ENCODE measurements around the gene PIK3R3. TPM values are rescaled to one million over a fixed set of nuclear protein-coding genes. Genes with fewer than 3 reads are reported as not detected.

The PIK3R3 gene
- polyA plus RNA-seq, 1 donor (not counting 4 experiments of a cell fraction or from before 2014, with no cell fraction given), result 11.9 TPM

DNA sequence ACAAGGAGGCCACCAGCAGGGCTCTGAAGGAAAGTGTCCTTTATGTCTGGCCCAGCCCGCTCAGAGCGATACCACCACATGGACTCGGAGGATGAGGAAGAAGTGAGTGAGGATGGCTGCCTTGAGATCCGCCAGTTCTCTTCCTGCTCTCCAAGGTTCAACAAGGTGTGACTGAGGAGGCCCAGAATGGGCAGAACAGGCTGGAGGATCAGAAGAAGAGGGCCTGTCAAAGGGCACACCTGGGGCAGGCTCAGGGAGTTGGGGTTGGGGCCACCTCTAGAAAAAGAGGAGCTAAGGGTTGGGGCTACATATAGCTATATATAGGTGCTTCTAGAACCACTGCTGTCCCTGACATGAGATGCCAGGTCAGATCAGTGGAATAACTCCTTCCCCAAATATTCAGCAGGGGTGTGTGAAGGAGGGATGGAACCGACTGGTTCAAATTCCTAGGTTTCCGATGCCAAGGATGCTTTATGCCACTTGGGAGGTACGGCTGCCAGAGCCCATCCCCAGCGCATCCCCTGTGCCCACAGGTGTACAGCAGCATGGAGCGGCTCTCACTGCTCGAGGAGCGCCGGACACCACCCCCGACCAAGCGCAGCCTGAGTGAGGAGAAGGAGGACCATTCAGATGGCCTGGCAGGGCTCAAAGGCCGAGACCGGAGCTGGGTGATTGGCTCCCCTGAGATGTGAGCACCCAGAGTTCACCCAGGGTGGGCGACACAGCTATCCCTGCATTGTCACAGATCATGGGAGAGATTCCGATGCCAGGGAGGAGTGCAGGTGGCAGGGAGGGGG, 102.2 kb downstream of the PIK3R3 start:
- Histone ChIP-seq H3K4me2 (ENCODE audit: control insufficient read depth, extremely low read depth, insufficient read depth, low read depth, low read length) (no peak overlapping the region), H3K36me3 (ENCODE audit: control insufficient read depth in 2 of 2, extremely low read depth in 1 of 2, insufficient read depth in 2 of 2, low read length in 2 of 2) (peaks cover 4 to 11% of the 10 kb centered on the region in 2 experiments), H3K27ac (ENCODE audit: control insufficient read depth, insufficient read depth, low read length) (no peak overlapping the region), H3K4me1 (ENCODE audit: control insufficient read depth, extremely low read depth, insufficient read depth, low read length) (no peaks in the 10 kb centered on the region), H4K20me1 (ENCODE audit: control insufficient read depth, extremely low read depth, insufficient read depth, low read length) (no peaks in the 10 kb centered on the region), H3K79me2 (ENCODE audit: control insufficient read depth, insufficient read depth, low read length) (no peaks in the 10 kb centered on the region), H3K9me3 (ENCODE audit: control insufficient read depth, low read depth, low read length) (no peaks in the 10 kb centered on the region), H3K27me3 (ENCODE audit: control insufficient read depth, extremely low read depth, insufficient read depth, low read length) (no peaks in the 10 kb centered on the region), H3K9me1 (ENCODE audit: control insufficient read depth, extremely low read depth, insufficient read depth, low read length) (no peaks in the 10 kb centered on the region), H2AFZ (ENCODE audit: control insufficient read depth, low read length) (no peak overlapping the region), H3K4me3 (ENCODE audit: control insufficient read depth in 2 of 3, extremely low read depth in 1 of 3, insufficient read depth in 2 of 3, low read depth in 1 of 3, low read length in 3 of 3) (no peak overlapping the region), H3K9ac (ENCODE audit: control insufficient read depth, extremely low read depth, insufficient read depth, low read length) (no peak overlapping the region)
- TF ChIP-seq EZH2 (IDR thresholded peaks at IDR 0.05; ENCODE audit: low read length), result no peak
- TF ChIP-seq, protein P1, sequence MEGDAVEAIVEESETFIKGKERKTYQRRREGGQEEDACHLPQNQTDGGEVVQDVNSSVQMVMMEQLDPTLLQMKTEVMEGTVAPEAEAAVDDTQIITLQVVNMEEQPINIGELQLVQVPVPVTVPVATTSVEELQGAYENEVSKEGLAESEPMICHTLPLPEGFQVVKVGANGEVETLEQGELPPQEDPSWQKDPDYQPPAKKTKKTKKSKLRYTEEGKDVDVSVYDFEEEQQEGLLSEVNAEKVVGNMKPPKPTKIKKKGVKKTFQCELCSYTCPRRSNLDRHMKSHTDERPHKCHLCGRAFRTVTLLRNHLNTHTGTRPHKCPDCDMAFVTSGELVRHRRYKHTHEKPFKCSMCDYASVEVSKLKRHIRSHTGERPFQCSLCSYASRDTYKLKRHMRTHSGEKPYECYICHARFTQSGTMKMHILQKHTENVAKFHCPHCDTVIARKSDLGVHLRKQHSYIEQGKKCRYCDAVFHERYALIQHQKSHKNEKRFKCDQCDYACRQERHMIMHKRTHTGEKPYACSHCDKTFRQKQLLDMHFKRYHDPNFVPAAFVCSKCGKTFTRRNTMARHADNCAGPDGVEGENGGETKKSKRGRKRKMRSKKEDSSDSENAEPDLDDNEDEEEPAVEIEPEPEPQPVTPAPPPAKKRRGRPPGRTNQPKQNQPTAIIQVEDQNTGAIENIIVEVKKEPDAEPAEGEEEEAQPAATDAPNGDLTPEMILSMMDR (optimal IDR thresholded peaks at IDR 0.05 in 1 of 3, IDR thresholded peaks at IDR 0.05 in 1 of 3, conservative IDR thresholded peaks at IDR 0.05 in 1 of 3; ENCODE audit: extremely low read depth in 1 of 3, insufficient read depth in 2 of 3, low read length in 3 of 3), result no peak
- no peak for DNase-seq (ENCODE audit: low read depth, low spot score)
- dilution Hi-C loops (cut with MboI; ENCODE audit: extremely low pct_ligation_motif_present, low sequenced_read_pairs), result loop anchor here (25.0 kb wide), 1 partner anchor 157 kb away; the partner anchor contains the start of genes P3R3URF, POMGNT1 and TSPAN1
- FAIRE-seq, result no peak

DNA sequence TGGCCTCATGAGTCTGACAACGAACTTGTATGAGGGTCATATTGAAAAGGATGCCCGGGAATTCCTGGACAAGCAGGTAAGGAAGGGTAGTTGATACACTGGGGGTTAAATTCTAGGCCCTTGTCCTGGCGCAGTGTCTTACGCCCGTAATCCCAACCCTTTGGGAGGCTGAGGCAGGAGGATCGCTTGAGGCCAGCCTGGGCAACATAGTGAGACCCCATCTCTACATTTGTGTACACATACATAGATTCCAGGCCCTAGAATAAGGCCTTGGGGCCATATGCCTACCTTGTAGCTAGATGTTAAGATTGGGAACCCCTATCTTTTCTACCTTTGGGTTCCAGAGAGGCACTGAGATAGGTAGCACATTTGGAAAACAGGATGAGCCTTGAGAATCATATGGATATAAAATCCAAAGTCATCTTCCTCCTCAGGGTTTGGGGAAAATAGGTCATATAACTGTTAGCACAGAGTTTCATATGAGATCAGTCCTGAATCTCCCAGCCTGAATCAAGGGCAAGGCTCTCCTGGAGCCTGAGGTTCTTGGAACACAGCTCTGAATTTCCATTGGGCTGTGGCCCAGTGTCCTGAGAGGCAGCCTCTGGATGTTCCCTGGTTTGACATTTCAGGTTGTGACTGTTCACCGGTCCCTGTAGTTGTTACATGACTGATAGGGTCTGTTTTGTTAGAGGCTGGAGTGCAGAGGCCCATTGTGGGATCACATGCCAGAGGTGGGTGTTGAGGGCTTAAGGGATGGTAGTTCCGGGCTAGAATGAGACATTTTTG, 104.4 kb downstream of the PIK3R3 start:
- H3K9ac ChIP-seq (ENCODE audit: control insufficient read depth, extremely low read depth, insufficient read depth, low read length), result no peak overlapping the region
- H3K36me3 ChIP-seq (ENCODE audit: control insufficient read depth in 2 of 2, extremely low read depth in 1 of 2, insufficient read depth in 2 of 2, low read length in 2 of 2), result peaks cover 8 to 16% of the 10 kb centered on the region in 2 experiments
- dilution Hi-C loops (cut with MboI; ENCODE audit: extremely low pct_ligation_motif_present, low sequenced_read_pairs), result loop anchor here (25.0 kb wide), 1 partner anchor 159 kb away; the partner anchor contains the start of genes P3R3URF, POMGNT1 and TSPAN1
- H3K4me1 ChIP-seq (ENCODE audit: control insufficient read depth, extremely low read depth, insufficient read depth, low read length), result no peaks in the 10 kb centered on the region
- DNase-seq (ENCODE audit: low read depth, low spot score) (no peak), FAIRE-seq (no peak)
- H3K4me3 ChIP-seq (ENCODE audit: control insufficient read depth in 2 of 3, extremely low read depth in 1 of 3, insufficient read depth in 2 of 3, low read depth in 1 of 3, low read length in 3 of 3), result no peak overlapping the region
- H3K27ac ChIP-seq (ENCODE audit: control insufficient read depth, insufficient read depth, low read length), result no peak overlapping the region
- TF ChIP-seq, protein P1 (optimal IDR thresholded peaks at IDR 0.05 in 1 of 3, IDR thresholded peaks at IDR 0.05 in 1 of 3, conservative IDR thresholded peaks at IDR 0.05 in 1 of 3; ENCODE audit: extremely low read depth in 1 of 3, insufficient read depth in 2 of 3, low read length in 3 of 3), result no peak
- TF ChIP-seq EZH2 (IDR thresholded peaks at IDR 0.05; ENCODE audit: low read length), result no peak
- H2AFZ ChIP-seq (ENCODE audit: control insufficient read depth, low read length), result no peak overlapping the region
- H3K9me3 ChIP-seq (ENCODE audit: control insufficient read depth, low read depth, low read length), result no peaks in the 10 kb centered on the region
- H3K79me2 ChIP-seq (ENCODE audit: control insufficient read depth, insufficient read depth, low read length), result no peaks in the 10 kb centered on the region
- no peak overlapping the region for H3K4me2 ChIP-seq (ENCODE audit: control insufficient read depth, extremely low read depth, insufficient read depth, low read depth, low read length)
- no peaks in the 10 kb centered on the region for H3K9me1 ChIP-seq (ENCODE audit: control insufficient read depth, extremely low read depth, insufficient read depth, low read length)
- no peaks in the 10 kb centered on the region for H4K20me1 ChIP-seq (ENCODE audit: control insufficient read depth, extremely low read depth, insufficient read depth, low read length)
- no peaks in the 10 kb centered on the region for H3K27me3 ChIP-seq (ENCODE audit: control insufficient read depth, extremely low read depth, insufficient read depth, low read length)

All from keratinocyte (primary cell).